Heart right ventricle (tissue), 16 donors: ENCODE measurements around the gene LRP5. TPM values are rescaled to one million over a fixed set of nuclear protein-coding genes. Genes with fewer than 3 reads are reported as not detected.

Experiments
- ATAC-seq, 8 donors: fragments of 200-7000 bp; cut with Tn5 transposase; one replicate each; pipeline ENCODE4 v1.9.1; 2020; ENCODE audit warnings: mild to moderate bottlenecking in 8 of 8, moderate library complexity in 8 of 8, moderate number of reproducible peaks in 1 of 8
- DNase-seq, 2 donors: peaks; one replicate each; pipeline ENCODE4 v3.0.0-alpha.2; 2020
- H3K27ac ChIP-seq, 10 donors: fragments of 200-600 bp; sonication (generic) in 2 of 10; one replicate each; pipeline versions ENCODE4 v1.5.0 to v1.8.0; 2020 to 2022; ENCODE audit warnings: mild to moderate bottlenecking in 3 of 10
- H3K27me3 ChIP-seq, 7 donors: fragments of 200-600 bp; one replicate each; pipeline ENCODE4 v1.8.0; 2021 to 2022; ENCODE audit warnings: mild to moderate bottlenecking in 2 of 7
- H3K36me3 ChIP-seq, 9 donors: fragments of 200-600 bp; sonication (generic) in 1 of 9; one replicate each; pipeline versions ENCODE4 v1.5.0 to v1.8.0; 2020 to 2022; ENCODE audit warnings: mild to moderate bottlenecking in 2 of 9
- H3K4me1 ChIP-seq, 9 donors: fragments of 200-600 bp; sonication (generic) in 1 of 9; one replicate each; pipeline versions ENCODE4 v1.5.0 to v1.8.0; 2020 to 2022; ENCODE audit warnings: mild to moderate bottlenecking in 4 of 9
- H3K4me3 ChIP-seq, 10 donors: fragments of 200-600 bp; sonication (generic) in 2 of 10; one replicate each; pipeline versions ENCODE4 v1.5.0 to v1.8.0; 2020 to 2022; ENCODE audit warnings: mild to moderate bottlenecking in 7 of 10, moderate library complexity in 2 of 10
- H3K9me3 ChIP-seq, 11 donors: fragments of 200-600 bp in 10 of 11; sonication (generic) in 2 of 11; one replicate each; pipeline versions ENCODE4 v1.5.0 to v1.8.0; 2013 to 2022; ENCODE audit warnings: mild to moderate bottlenecking in 2 of 11, control low read depth in 1 of 11, moderate library complexity in 1 of 11
- WGBS, 2 donors: extraction: QIAGEN DNeasy Blood & Tissue Kit; methylation state at CpG; one replicate each; pipeline ENCODE4 v1.1.7; 2013; ENCODE audit warnings: inconsistent platforms in 1 of 2; 5-methylcytosine and 5-hydroxymethylcytosine counted together
- intact Hi-C, 10 donors: fragments of 100-400 bp; cut with DNase I; formaldehyde crosslinking; loops; one replicate each; pipeline versions ENCODE4 v1.11.1 to v1.14.2; 2022
- long read RNA-seq, 3 donors: library from polyadenylated mRNA; unstranded; transcript quantifications; one replicate each; pipeline ENCODE4 v2.0.0, GENCODE V29; 2020 to 2021
- polyA plus RNA-seq, 2 donors: library from polyadenylated mRNA; stranded (reverse); fragments of 200-250 nt; gene quantifications; one replicate each; pipeline ENCODE4 v1.2.3, GENCODE V29; 2013
- total RNA-seq, 10 donors: library from RNA; stranded (reverse); fragmentation: NEBNext Ultra II Directional in 3 of 10; extraction: Animal tissue kit (Norgen Biotek cat#: 25700) in 3 of 10; gene quantifications; one replicate each; pipeline versions ENCODE4 v1.2.1 to v1.2.4, GENCODE V29; 2021 to 2023
- TF ChIP-seq, protein P1 (sequence below), 9 donors: fragments of 200-600 bp; sonication (generic) in 2 of 9; IDR thresholded peaks; one replicate each; pipeline versions ENCODE4 v1.5.0 to v1.8.0; 2021 to 2022; ENCODE audit warnings: antibody characterized with exemption in 9 of 9, mild to moderate bottlenecking in 5 of 9, moderate library complexity in 1 of 9
- donor health status: Arrhythmogenic right ventricular cardiomyopathy.
- donor health status: ischemic (EF 13 %, LVEDD 7.1; RV severe dilation, severe dysfunction).
- donor health status: healthy with polysubstance abuse.
- donor health status: DM: no; HTN: yes; CAD: no.
- donor health status: DM: no; HTN: no; CAD: no.
- donor health status: ischemic (EF 25% LVEDD 6.9; RV normal size, moderate dysfunction).
- donor health status: ischemic (EF 25% LVEDD 5.7; RV mildly dilated, moderate dysfunction).
- donor health status: healthy.
- donor health status: DM: yes; HTN: yes; CAD: no.
- donor health status: Ischemic cardiomyopathy.
- donor health status: ischemic (EF 35%, LVEDD 5.7; RV mildly dilated, moderate dysfunction).
- donor health status: nonischemic (EF 11% LVEDD 7.7; RV severe dilation, severe dysfunction).
- donor health status: DM: yes; HTN: yes; CAD: no.
- donor health status: PGD.
- donor health status: ischemic (EF 29% LVEDD 5.4; RV normal size, mild dysfunction).
- donor health status: nonischemic (EF 23%, LVEDD 6.1; RV moderate dilation, normal function).

Gene LRP5
- total RNA-seq (10 to 100 TPM; 33.9 to 73.3 (median 46.3) TPM), polyA plus RNA-seq (10 to 100 TPM; 23.2 to 71.6 TPM)
- long read RNA-seq, donor 1, full-length matches to known transcripts: 4 of 21 reads
- long read RNA-seq, donor 1, partial matches to known transcripts: 11 of 21 reads
- long read RNA-seq, donor 1, other reads (novel, unspliced or antisense): 6 of 21 reads
- long read RNA-seq, donor 2, full-length matches to known transcripts: 4 of 28 reads
- long read RNA-seq, donor 2, partial matches to known transcripts: 11 of 28 reads
- long read RNA-seq, donor 2, other reads (novel, unspliced or antisense): 13 of 28 reads
- long read RNA-seq, donor 3, full-length matches to known transcripts: 1 of 55 reads
- long read RNA-seq, donor 3, partial matches to known transcripts: 31 of 55 reads
- long read RNA-seq, donor 3, other reads (novel, unspliced or antisense): 23 of 55 reads

DNA sequence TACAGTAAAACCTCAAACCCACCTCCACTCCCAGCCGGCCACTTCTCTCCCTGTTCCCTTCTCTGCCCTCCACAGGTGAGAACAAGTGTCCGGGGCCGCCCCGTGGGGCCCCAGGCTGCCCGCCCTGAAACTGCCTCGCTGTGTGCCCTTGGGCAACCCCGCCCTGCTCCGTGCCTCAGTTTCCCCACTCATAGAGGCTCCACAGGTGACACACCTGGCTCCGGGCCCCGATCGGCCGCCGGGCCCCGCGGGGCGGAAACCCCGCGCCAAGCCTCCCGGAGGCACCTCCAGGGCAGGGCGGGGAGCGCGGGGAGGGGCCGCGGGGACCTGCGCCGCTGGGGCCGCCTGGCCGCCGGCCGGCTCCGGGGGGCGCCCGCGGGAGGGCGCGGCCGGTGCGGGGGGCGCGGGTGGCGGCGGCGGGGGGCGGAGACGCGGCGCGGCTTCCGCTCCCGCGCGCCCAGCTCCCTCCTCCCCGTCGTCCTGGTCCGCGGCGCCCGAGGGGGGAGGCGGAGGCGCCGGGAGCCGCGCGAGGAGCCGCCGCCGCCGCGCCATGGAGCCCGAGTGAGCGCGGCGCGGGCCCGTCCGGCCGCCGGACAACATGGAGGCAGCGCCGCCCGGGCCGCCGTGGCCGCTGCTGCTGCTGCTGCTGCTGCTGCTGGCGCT lies at the start of gene LRP5:
TSS of gene LRP5 (plus strand) at position 475 of the 663 bp plus-strand sequence. CDS start at position 599, 124 bp downstream.
- ATAC-seq: peak in 3 of 8 donors; percentile 15 to 21 (median 17)
- TF ChIP-seq, protein P1, sequence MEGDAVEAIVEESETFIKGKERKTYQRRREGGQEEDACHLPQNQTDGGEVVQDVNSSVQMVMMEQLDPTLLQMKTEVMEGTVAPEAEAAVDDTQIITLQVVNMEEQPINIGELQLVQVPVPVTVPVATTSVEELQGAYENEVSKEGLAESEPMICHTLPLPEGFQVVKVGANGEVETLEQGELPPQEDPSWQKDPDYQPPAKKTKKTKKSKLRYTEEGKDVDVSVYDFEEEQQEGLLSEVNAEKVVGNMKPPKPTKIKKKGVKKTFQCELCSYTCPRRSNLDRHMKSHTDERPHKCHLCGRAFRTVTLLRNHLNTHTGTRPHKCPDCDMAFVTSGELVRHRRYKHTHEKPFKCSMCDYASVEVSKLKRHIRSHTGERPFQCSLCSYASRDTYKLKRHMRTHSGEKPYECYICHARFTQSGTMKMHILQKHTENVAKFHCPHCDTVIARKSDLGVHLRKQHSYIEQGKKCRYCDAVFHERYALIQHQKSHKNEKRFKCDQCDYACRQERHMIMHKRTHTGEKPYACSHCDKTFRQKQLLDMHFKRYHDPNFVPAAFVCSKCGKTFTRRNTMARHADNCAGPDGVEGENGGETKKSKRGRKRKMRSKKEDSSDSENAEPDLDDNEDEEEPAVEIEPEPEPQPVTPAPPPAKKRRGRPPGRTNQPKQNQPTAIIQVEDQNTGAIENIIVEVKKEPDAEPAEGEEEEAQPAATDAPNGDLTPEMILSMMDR (IDR thresholded peaks at IDR 0.05): no peak
- Histone ChIP-seq H3K27me3 (peaks cover 0 to 32% (median 0%) of the 10 kb centered on the region in 7 donors), H3K4me3 (peak within 1 kb of the TSS; percentile 60 to 89 (median 72)), H3K4me1 (peaks cover 22 to 49% (median 45%) of the 10 kb centered on the region in 9 donors), H3K36me3 (no peaks in the 10 kb centered on the region), H3K27ac (peak within 1 kb of the TSS; percentile 72 to 95 (median 86)), H3K9me3 (no peaks in the 10 kb centered on the region)
- 4 to 16% methylated on average over 17 to 84 of the region's 85 CpGs for WGBS, 2 donors
- intact Hi-C loops: loop anchor here in 8 of 10 donors (5.0 kb wide), 3 partner anchors 40 to 70 kb away; partner anchors contain the start of gene C11orf24 (in 1 of the 8)
- no peak for DNase-seq

DNA sequence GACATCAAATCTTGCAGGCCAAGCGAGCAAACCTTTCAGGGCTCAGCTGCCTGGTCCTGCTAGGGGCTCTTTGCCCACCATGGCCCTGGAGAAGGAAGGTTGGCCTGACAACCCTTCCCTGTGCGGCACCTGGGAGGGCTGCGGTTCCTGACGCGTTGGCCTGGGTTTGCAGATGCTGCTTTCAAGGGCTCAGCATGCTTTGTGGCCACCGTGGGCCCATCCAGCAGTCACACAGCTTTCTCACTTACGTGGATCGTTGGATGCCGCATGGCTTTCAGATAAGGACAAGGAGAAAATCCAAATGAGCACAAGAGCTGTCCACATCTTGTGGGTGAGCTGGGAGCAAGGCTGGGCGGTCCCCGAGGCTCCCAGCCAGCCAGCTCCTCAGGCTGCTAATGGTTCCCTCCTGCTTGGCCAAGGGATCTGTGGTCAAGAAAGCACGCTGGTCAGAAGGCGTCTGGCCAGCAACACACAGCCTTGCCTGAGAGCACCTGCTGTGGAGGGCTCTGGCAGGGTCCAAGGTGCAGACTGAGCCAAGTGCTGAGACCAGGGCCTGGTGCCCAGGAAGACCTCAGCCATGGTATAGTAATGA lies 48.9 kb upstream of the LRP5 start:
- Histone ChIP-seq H3K9me3 (no peaks in the 10 kb centered on the region), H3K4me3 (no peak overlapping the region), H3K4me1 (peaks cover 0 to 17% (median 0%) of the 10 kb centered on the region in 9 donors), H3K27me3 (no peaks in the 10 kb centered on the region), H3K36me3 (peaks cover 0 to 83% (median 43%) of the 10 kb centered on the region in 9 donors), H3K27ac (no peak overlapping the region)
- TF ChIP-seq, protein P1 (IDR thresholded peaks at IDR 0.05): no peak
- ATAC-seq (peak in 3 of 8 donors; percentile 9 to 37 (median 19)), DNase-seq (no peak)
- intact Hi-C loops: loop anchor here in 4 of 10 donors (5.0 to 10.0 kb wide), 2 partner anchors 124 to 181 kb away; no protein-coding TSS in a partner anchor
- 80 to 85% methylated on average over 13 of the region's 13 CpGs for WGBS, 2 donors

DNA sequence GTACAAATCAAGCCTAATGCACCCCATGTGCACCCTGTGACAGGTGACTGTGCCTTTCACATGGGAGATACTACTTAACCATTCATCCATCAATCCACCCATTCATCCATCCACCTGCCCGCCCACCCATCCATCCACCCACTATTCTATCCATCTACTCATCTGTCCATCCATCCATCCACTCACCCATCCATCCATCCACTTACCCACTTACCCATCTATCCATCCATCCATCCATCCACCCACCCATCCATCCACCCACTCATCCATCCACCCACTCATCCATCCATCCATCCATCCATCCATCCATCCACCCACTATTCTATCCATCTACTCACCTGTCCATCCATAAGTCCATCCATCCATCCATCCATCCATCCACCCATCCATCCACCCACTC lies 48.1 kb upstream of the LRP5 start:
- WGBS, 2 donors: 97 to 100% methylated on average over 1 of the region's 1 CpG
- H3K4me1 ChIP-seq: peaks cover 0 to 22% (median 6%) of the 10 kb centered on the region in 9 donors
- no peak overlapping the region for H3K4me3 ChIP-seq
- TF ChIP-seq, protein P1 (IDR thresholded peaks at IDR 0.05): no peak
- no peak overlapping the region for H3K27ac ChIP-seq
- DNase-seq: no peak
- no peaks in the 10 kb centered on the region for H3K9me3 ChIP-seq
- peaks cover 0 to 83% (median 43%) of the 10 kb centered on the region in 9 donors for H3K36me3 ChIP-seq
- intact Hi-C loops: loop anchor here in 4 of 10 donors (5.0 to 10.0 kb wide), 2 partner anchors 123 to 181 kb away; no protein-coding TSS in a partner anchor
- ATAC-seq: no peak
- no peaks in the 10 kb centered on the region for H3K27me3 ChIP-seq
